ENCODE data around the gene RMDN2.
"Not testable (repeated sequence)": the region's sequence is repeated elsewhere in the genome, so short reads cannot be mapped to it uniquely, and the experiment has no call there.

RMDN2 gene

GRCh38 chr2:37984589-37984988, 59.5 kb downstream of the RMDN2 start:
- DNase-seq (ENCODE audit: low read depth in 1 of 2, low spot score in 1 of 2) = no peak

GRCh38 chr2:37985333-37985732, 60.2 kb downstream of the RMDN2 start:
- DNase-seq (ENCODE audit: low read depth in 1 of 2, low spot score in 1 of 2) = no peak

GRCh38 chr2:37987098-37987775, 62.1 kb downstream of the RMDN2 start:
- no peak for DNase-seq (ENCODE audit: low read depth in 1 of 2, low spot score in 1 of 2)

DNA sequence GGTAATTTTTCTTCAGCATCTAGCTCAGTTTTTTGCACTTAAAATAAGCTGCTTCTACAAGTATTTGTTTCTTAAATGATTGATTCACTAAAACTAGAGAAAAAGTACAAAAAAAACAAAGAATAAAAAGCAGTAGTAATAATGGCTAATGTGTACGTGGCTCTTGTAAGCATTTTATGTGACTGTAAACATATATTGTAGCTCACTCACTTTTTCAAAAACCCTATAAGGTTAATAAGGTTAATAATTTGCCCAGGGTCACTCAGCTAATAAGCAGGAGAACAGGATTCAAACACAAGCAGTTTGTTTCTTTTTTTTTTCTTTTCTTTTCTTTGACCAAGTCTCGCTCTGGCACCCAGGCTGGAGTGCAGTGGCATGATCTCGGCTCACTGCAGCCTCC, 67.5 kb downstream of the RMDN2 start:
- DNase-seq (ENCODE audit: low read depth in 1 of 2, low spot score in 1 of 2) = no peak

GRCh38 chr2:37993143-37993542, 68.1 kb downstream of the RMDN2 start:
- no peak for DNase-seq (ENCODE audit: low read depth in 1 of 2, low spot score in 1 of 2)

DNA sequence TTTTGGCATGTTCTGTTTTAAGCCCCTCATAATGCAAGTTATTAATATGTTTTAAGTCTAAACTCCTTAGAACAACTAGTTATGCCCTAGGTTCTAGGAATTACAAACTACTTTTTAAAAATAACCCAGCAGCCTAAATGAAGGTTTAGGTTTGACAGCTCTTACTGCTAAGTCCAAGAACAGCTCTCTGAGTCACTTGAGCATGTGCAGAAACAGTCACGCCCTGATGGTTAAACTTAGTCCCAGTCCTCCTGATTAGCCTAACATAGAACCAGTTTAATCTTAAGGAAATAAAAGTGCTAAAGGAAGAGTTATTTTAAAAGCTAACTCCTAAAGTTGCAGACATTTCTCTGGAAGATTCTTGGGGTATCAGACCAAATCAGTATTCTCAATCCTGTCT, 72.5 kb downstream of the RMDN2 start:
- DNase-seq (ENCODE audit: low read depth in 1 of 2, low spot score in 1 of 2) = no peak

GRCh38 chr2:38000485-38001222, 75.6 kb downstream of the RMDN2 start:
- no peak for DNase-seq (ENCODE audit: low read depth in 1 of 2, low spot score in 1 of 2)

DNA sequence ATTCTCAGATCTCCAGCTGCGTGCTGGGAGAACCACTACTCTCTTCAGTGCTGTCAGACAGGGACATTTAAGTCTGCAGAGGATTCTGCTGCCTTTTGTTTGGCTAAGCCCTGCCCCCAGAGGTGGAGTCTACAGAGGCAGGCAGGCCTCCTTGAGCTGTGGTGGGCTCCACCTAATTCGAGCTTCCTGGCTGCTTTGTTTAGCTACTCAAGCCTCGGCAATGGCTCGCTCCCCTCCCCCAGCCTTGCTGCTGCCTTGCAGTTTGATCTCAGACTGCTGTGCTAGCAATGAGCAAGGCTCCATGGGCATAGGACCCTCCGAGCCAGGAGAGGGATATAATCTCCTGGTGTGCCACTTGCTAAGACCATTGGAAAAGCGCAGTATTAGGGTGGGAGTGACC, 85.1 kb downstream of the RMDN2 start:
- DNase-seq (ENCODE audit: low read depth in 1 of 2, low spot score in 1 of 2) = not testable (repeated sequence)

GRCh38 chr2:38010995-38011394, 85.9 kb downstream of the RMDN2 start:
- DNase-seq (ENCODE audit: low read depth in 1 of 2, low spot score in 1 of 2) = no peak

GRCh38 chr2:38013158-38013752, 88.2 kb downstream of the RMDN2 start:
- no peak for DNase-seq (ENCODE audit: low read depth in 1 of 2, low spot score in 1 of 2)

DNA sequence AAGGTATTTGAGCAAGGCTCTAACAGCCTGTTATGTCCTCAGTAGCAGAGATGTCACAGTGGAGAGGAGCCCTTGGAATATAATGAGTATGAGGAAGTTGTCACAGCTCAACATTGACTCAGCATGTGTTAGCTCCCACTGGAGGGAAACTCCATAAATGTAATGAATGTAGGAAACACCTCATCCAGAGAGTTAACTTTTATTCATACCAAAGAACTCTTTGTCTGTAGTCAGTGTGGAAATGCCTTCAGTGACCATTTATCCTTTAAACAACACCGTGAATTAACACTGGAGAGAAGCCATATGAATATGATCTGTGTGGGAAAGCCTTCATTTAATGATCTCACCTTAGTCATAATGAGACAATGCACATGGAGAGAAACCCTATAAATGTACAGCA, 91.1 kb downstream of the RMDN2 start:
- no peak for DNase-seq (ENCODE audit: low read depth in 1 of 2, low spot score in 1 of 2)

GRCh38 chr2:38017836-38018235, 92.7 kb downstream of the RMDN2 start:
- no peak for DNase-seq (ENCODE audit: low read depth in 1 of 2, low spot score in 1 of 2)

- DNase-seq (ENCODE audit: low read depth in 1 of 2, low spot score in 1 of 2) = not testable (repeated sequence)
Measured at GRCh38 chr2:38020359-38021069, 95.4 kb downstream of the RMDN2 start.

DNA sequence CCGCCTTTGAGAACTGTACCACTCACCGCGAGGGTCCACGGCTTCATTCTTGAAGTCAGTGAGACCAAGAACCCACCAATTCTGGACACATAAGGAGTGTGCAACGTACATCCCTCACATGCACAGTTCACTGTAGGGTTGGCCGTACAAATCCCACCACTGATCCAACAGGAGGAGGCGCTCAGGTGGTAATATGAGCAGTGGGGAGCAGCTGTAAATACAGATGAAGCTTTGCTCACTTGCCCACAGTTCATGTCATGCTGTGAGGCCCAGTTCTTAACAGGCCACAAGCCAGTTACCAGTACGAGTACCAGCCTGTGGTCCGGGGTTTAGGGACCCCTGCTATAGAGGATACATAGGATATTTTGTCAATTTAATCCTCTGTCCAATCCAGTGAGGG, 96.5 kb downstream of the RMDN2 start:
- DNase-seq (ENCODE audit: low read depth in 1 of 2, low spot score in 1 of 2) = no peak

DNA sequence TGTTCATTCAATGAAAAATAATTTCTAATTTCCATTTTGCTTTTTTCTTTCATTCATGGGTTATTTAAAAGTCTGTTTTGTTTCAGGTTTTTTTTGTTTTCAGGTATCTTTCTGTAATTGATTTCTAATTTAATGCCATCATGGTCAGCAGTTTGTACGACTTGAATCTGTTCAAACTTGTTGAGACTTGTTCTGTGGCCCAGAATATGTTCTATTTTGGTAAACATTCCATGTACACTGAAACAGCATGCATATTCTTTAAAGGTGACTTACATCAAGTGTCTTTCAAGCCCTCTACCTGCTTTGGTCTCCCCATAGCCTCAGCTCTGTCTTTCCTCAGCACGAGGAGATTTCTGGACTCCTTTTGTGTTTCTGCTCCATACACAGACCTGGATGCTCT, 101.8 kb downstream of the RMDN2 start:
- DNase-seq (ENCODE audit: low read depth in 1 of 2, low spot score in 1 of 2) = no peak

GRCh38 chr2:38028829-38029228, 103.7 kb downstream of the RMDN2 start:
- no peak for DNase-seq (ENCODE audit: low read depth in 1 of 2, low spot score in 1 of 2)

GRCh38 chr2:38029512-38029911, 104.4 kb downstream of the RMDN2 start:
- no peak for DNase-seq (ENCODE audit: low read depth in 1 of 2, low spot score in 1 of 2)

DNA sequence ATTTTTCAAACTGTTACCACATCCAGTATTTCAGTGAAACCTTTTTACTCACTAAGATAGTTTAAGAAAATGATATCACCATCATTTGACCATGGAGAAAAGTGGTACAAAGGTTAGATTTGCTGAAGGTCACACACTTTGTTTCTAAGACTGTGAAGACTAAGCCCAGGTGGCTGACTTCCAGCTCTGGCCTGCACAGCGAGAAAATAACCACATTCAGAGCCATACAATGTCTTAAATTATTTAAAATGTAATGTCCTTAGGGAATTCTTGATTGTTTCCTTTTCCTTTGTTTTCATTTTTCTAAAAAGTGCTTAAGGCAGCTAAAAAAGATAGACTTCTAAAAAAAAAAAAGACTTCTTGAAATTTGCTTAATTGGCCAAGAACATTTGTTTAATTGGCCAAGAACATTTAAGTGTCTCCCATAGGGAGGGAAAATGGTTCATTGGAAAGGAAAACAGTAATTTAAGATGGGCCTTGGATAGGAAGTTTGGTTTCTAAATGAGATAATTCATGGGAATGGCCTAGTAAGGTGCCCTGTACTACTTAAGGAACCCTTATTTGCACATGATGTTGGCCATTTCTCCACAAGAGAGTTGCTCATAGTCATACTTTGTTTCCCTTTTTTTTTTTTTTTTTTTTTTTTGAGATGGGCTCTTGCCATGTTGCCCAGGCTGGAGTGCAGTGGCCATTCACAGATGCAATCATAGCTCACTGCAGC, 105.7 kb downstream of the RMDN2 start:
- DNase-seq (ENCODE audit: low read depth in 1 of 2, low spot score in 1 of 2) = no peak

DNA sequence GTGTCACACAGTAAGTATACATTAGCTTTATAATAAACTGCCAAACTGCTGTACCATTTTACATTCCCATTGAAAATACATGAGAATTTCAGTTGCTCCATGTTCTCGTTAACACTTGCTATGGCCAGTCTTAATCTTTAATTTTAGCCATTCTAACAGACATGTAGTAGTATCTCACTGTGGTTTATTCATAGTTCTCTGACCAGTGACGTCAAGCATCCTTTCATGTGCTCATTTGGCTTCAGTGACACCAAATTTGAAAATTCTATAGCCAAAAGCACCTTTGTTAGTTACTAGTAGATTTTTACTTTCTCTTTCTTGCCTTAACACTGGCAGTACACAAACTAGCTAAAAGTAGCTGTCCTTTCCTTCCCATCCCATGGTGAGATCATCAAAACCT, 107.9 kb downstream of the RMDN2 start:
- no peak for DNase-seq (ENCODE audit: low read depth in 1 of 2, low spot score in 1 of 2)

DNA sequence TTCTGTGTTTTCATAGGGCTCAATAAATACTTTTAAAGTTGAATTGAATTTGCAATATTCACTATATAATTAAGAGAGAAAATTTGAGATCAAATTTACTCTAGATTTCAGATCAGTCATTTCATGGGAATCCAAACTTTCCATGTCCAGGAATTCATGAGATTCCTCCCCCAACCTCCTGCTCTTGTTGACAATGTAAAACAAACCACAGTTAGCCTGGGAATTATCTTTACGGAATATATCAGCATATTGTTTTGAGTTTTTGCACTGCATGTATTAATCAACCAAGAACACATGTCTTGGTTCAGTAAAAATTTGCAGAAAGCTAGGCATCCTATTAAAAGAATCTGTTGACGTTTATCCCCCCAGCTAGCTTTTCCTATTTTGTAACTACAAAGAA, 108.6 kb downstream of the RMDN2 start:
- no peak for DNase-seq (ENCODE audit: low read depth in 1 of 2, low spot score in 1 of 2)

GRCh38 chr2:38035968-38036367, 110.9 kb downstream of the RMDN2 start:
- DNase-seq (ENCODE audit: low read depth in 1 of 2, low spot score in 1 of 2) = no peak
